HepG2 (cell line): ENCODE data around the gene BUB1.

ENCODE experiments used
- JUND ChIP-seq: sonication (generic); formaldehyde crosslinking; IDR thresholded peaks from 2 replicates; pipeline ENCODE4 v1.8.0; 2022; ENCODE audit warnings: mild to moderate bottlenecking, missing genetic modification reagents
- POLR2AphosphoS5 ChIP-seq: IDR thresholded peaks from 2 replicates; pipeline ENCODE4 v1.6.1; 2012; ENCODE audit warnings: low read depth, low read length
- TF ChIP-seq, protein P1 (sequence below): sonication (generic); formaldehyde crosslinking; IDR thresholded peaks from 2 replicates; pipeline ENCODE4 v1.5.0; 2020; ENCODE audit warnings: mild to moderate bottlenecking, missing genetic modification reagents, moderate library complexity

DNA sequence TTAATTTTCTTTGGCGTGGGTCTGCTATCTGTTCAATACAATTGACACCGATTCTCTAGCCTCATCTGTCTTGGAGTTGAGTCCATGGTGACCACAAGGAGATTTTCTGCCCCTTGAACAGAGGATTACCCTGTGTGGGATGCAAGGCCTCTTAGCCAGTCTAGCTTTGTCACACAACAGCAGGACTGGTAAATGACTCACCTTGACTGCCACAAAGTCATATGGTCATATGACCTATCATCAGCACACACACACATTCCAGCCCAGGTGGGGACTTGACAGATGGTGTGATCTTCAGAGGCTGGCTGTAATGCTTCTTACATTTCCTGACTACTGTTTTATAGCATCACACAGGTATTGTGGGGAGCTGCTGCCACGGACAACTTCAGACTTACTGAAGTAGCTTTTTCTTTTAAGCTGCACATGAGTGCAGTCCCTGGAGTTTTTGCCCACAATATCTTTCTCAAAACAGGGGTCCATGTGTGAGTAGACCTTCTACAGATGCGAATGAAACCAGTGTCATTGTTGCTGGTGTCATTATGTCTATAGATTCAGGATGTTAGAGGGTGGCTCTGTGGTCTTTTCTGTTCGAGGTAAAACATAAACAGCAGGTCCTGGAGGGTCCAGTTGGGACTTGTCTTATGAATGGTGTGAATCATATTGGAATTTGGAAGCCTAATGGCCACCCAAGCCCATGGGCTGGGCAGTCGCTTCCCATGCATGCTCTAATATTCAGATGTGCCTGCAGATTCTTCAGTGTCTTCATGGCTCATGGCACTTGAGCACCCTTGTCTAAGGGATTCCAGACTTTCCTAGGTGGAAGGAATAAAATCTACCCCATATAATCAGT is 35.9 kb upstream of the BUB1 start:
- TF ChIP-seq, protein P1, sequence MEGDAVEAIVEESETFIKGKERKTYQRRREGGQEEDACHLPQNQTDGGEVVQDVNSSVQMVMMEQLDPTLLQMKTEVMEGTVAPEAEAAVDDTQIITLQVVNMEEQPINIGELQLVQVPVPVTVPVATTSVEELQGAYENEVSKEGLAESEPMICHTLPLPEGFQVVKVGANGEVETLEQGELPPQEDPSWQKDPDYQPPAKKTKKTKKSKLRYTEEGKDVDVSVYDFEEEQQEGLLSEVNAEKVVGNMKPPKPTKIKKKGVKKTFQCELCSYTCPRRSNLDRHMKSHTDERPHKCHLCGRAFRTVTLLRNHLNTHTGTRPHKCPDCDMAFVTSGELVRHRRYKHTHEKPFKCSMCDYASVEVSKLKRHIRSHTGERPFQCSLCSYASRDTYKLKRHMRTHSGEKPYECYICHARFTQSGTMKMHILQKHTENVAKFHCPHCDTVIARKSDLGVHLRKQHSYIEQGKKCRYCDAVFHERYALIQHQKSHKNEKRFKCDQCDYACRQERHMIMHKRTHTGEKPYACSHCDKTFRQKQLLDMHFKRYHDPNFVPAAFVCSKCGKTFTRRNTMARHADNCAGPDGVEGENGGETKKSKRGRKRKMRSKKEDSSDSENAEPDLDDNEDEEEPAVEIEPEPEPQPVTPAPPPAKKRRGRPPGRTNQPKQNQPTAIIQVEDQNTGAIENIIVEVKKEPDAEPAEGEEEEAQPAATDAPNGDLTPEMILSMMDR (CRISPR knock-in tag), result no peak
- no peak for TF ChIP-seq JUND (CRISPR knock-in tag)
- no peak for TF ChIP-seq POLR2AphosphoS5
